Bone marrow (tissue), 2 donors: Measurements from ENCODE around the gene C1orf174.
A peak's percentile ranks its signal among the peaks of the same experiment; 100 is the strongest.

Experiments
- DNase-seq, 2 donors: peaks; one replicate each; lab custom pipeline; 2025; lab: John Stamatoyannopoulos, UW

Gene C1orf174

DNA sequence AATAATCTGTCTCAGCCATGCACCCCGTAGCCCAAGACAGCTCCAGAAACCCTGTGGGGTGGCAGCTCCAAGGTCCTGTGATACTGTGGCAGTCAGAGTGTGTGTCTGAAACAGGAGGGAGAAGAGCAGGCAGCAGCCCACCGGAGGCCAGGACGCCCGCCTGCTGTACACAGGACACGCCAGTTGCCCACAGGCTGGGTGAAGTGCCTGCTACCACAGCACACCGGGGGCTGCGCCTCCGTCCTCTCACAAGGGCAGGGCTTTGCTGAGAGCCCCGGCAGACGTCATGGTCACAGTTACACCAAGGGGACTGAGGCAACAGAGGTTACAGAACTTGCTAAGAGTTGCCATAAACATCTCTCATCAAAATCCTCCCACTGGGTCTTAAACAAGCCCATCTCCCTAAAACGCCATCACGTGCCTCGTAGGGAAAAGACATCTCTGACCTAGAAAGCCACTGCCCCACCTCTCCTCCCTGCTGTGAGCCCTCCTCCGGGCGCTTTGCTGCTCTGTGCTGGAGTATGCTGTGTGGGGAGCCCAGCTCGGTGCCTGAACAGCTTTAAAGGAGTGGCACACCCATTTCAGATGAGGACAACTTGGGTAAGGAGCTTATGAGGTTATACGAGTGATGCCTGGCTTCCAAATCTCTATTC is 5.3 kb downstream of the C1orf174 start:
- DNase-seq: no peak

DNA sequence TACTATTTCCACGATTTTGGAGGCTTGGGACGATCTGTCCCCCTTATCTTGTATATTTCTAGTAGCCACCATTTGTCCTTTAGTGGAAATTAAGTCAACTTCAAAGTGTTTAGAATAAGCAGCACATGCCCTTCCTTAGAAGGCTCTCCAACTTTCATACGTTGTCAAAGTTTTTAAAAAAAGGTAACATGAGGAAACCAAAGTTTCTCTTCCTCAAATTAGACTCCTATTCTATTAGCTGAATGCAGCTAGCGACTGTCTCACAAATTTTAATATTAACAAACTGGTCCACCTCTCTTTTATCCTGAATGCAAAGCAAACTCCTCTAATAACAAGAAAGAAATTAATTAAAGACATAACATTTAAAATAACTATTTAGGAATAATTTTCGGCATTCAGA is 6.9 kb downstream of the C1orf174 start:
- DNase-seq: no peak

DNA sequence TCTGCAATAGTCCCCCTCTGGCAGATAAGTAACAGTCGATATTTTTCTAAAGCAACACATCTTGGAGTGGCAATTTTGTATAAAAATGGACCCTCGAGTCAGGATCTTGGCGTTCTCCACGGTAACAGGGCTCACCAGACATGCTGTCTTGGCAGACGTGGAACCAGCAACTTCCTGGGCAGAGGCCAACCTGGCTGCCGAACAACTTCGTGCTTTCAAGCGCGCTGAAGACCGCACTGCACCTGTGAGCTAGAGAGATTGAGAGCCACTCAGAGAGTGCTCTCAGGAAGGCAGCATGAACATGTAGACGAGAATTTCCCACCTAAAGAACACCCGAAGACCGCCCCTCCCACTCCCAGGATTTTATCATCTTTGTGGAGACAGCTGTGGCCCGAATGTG is 7.3 kb downstream of the C1orf174 start:
- no peak for DNase-seq

DNA sequence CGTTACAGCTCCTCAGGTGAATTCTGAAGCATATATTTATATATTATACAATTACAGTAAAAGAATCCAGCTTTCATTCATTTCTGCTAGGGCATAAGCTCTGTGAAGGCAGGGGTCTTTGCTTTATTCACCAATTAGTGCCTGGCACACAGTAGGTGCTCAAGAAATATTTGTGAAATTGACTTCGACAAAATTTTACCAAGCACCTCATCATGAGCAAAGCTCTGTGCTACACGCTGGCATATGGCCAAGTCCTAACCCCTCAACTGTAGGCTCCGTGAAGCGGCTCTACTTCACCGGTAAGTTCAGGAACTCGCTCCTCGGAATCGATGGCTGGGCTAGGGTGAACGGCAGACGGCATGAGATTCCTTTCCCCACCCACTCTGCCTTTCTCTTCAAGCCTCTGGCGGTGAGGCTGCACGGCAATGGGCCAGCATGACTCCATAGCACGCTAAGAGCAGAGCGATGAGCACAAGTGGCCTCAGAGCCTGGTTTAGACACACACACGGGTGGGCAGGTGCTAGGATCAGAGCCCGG is 8.7 kb downstream of the C1orf174 start:
- DNase-seq: no peak

DNA sequence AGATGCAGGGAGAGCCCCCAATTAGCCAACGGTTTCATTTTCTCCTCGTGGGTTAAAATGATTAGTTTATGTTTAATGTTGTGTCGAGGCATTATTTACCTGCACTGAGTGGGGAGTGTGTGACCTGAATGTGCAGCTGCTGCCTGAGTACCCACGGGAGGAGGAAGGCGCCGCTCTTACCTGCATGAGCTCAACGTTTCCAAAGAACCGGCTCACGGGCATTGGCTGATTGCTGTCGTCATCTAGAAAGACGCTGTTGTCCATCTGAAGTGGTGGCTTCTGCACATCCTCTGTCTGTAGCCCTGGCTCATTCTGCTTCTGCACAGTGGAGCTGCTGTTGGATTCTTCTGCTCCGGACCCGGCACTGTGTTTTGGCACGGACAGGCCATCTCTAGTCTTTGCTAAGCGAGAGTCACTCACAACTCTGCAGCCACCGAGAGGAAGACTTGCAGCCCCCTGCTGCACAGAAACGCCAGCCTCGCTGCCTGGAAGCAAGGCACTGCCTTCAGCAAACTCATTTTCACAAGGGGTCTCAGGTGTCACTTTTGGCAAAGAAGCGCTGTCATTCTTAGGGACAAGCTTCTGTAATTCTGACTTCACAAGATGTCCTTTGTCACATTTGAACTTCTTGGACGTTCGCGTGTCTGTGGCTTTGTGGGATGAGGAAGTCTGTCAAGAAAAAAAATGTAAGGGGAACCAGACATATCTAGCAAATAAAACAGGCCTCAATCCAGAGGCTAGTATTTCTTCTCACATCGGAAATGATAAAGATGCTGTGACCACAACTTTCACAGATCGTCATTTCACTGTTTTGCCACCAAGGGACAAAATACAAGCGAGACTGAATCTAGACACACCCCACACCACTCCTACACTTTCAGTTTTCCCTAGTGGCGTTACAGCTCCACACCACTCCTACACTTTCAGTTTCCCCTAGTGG is 9.4 kb downstream of the C1orf174 start:
- peak in 1 of 2 donors; percentile 84 for DNase-seq

DNA sequence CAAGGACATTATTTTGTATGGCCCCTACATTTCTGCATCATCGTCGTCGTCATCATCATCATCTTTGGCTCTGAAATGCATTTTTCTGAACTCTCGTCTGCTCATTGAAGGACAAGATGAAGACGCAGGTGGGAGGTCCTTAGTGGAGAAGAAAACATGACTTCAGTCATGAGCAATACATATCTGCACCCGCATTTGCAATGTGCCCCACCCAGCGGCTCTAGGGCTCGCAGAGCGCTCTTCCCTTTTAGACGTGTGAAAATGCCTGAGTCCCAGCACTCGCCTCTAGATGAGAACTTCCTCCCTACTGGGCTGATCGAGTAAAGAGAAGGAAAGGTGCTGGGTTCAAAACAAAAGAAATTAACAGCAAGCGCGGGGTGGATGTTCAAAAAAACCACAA is 10.1 kb downstream of the C1orf174 start:
- no peak for DNase-seq

DNA sequence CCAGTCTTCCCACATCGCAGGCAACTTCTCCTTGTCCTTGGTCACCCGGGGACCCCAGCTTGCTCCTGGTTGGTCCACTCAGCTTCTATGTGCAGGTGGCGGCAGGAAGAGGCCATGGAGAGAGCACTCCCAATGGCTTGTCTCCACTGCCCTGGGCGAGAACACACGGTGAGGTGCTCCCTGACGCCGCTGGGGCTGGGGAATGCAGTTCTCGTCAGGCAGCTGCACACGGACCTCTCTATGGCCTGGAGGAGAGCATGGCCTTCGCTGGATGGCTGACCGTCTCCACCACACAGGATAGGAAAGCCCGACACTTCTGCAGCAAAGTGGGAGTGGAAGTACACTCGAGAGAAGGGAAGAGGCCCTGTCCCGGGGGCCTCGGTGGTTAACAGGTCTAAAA is 11.8 kb downstream of the C1orf174 start:
- DNase-seq: no peak

DNA sequence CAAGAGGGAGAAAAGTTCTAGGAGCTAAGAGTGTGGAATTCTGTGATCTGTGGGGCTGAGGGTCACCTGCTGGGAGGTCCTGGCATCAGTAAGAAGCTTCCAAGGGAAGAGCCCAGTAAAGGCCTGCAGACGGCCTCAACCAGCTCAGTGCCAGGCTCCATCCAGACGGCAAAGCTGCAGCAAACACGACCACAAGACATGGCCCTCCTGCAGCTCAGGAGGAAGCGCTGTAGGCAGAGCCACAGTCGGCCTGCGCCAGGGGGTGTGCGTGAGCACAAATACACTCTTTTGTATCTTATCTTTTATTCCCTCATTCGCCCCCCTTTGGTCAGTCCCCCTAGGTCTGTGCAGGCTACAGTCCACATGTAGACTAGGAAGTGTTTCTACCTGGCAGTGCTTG is 13.4 kb downstream of the C1orf174 start:
- DNase-seq: no peak

DNA sequence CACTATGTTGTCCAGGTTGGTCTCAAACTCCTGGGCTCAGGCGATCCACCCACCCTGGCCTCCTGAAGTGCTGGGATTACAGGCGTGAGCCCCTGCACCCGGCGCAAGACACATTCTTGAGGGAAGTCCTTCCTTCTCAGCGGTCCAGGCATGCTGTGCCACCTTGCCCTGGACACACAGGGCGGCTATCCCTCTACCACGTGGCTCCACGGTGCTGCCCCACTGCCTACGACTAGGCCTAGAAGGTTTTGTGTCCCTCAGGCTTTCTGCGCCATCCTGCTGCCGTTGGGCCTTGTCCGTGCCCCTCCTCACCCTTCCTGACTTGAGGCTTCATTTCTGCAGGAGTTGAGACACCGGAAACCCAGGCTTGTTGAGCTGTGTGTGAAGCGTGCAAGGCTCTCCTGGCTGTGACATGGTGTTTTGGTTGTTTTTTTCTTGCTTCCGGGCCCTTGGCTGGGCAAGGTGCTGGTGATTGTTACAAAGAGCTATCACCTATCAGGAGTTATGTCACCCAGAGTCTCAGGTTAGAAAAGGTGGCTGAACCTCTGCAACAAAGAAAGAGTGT is 13.9 kb downstream of the C1orf174 start:
- DNase-seq: no peak

DNA sequence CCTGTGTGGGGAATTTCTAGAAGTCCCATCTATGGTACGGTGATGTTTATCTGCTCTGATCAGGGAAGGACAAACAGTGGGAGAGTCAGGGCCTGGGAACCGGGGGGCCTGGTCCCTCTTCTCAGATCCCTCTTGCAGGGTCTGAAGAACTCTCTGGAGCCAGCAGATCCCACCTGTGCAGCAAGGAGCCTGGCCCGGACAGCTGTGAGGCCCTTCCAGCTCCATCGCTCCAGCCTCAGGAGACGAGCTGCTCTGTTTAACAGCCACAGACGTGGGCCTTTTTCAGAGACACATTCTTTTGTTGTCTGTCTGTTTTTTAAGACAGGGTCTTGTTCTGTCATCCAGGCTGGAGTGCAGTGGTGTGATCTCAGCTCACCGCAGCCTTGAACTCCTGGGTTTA is 14.5 kb downstream of the C1orf174 start:
- no peak for DNase-seq

DNA sequence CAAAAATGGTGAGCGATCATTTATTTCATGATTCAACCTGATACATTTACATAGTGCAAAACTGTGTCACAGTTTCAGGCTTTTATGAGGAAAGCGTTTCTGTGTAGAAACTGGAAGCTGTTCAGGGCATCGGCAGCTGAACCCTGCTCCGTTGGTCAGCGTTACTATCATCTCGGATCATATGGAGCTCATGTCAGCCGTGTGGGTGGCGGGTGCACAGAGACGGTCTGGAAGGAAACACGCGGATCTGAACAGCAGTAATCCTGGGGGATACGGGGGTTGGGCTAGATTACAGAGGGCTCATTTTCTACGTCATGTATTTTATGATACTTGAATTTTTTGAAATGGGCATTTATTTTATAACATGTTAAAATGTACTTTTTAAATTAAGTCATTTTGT is 15.1 kb downstream of the C1orf174 start:
- DNase-seq: no peak

DNA sequence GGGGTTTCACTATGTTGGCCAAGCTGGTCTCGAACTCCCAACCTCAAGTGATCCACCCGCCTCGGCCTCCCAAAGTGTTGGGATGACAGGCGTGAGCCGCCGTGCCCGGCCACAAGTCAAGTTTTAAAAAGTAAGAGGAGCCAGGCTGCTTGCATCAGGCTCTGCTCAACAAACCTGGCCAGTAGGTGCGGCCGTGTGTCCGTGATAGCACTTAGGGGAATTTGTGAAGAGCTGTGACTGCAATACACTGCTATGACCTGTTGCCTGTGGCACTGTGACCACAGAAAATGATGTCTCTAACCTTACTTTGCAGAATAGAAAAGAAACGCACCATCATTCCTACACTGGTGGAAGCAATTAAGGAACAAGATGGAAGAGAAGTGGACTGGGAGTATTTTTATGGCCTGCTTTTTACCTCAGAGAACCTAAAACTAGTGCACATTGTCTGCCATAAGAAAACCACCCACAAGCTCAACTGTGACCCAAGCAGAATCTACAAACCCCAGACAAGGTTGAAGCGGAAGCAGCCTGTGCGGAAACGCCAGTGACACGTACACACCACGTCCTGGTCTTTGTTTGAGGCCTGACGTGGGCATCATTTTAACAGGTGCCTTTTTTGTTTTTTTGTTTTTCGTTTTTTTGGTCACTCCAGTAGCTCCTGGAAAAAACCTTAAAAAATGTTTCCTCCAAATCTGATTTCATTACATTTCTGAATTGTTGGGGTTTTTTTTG is 16.7 kb downstream of the C1orf174 start:
- no peak for DNase-seq

DNA sequence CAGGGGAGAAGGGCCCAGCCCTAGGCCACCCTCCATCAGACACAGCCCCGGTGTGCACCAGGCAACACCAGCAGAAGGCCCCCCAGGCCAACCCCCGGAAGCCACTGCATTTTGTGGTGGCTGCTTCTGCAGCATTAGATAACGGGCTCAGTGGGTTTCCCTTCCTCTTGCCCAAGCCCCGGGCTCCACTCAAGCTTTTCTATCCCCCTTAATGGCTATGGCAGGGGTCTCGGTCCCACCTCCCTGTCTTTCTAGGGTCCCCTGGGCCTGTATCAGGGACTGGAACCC is 18.9 kb downstream of the C1orf174 start:
- no peak for DNase-seq

DNA sequence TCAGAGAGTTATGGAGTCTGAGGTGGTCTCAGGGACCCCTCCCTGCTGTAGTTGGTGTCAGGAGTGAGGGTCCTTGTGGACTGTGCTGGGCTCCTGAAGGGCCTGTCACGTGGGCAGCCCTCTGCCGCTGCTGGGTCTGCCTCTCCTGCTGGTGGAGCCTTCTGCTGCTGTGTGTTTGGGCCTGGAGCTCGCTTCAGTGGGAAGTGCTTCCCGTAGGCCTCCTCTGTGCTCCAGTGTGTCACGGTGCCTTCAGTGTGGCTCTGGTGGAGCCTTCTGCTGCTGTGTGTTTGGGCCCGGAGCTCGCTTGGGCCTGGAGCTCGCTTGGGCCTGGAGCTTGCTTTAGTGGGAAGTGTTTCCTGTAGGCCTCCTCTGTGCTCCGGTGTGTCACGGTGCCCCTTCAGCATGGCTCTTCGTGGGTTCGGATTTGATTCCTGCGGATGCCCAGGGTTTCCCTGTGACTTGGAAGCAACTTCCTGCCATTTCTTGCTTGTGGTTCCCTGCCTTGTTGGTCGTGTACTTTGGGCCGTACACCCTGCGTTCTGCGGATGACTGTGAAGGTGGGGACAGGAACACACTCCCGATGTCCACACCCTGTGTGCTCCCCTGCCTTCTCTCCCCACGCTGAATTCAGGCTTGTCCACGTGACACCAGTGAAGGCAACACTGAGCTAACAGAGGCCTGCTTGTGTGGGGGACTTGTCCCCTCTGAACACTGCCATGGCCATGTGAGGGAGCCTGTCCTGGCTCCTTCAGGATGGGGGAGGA is 19.5 kb downstream of the C1orf174 start:
- no peak for DNase-seq

DNA sequence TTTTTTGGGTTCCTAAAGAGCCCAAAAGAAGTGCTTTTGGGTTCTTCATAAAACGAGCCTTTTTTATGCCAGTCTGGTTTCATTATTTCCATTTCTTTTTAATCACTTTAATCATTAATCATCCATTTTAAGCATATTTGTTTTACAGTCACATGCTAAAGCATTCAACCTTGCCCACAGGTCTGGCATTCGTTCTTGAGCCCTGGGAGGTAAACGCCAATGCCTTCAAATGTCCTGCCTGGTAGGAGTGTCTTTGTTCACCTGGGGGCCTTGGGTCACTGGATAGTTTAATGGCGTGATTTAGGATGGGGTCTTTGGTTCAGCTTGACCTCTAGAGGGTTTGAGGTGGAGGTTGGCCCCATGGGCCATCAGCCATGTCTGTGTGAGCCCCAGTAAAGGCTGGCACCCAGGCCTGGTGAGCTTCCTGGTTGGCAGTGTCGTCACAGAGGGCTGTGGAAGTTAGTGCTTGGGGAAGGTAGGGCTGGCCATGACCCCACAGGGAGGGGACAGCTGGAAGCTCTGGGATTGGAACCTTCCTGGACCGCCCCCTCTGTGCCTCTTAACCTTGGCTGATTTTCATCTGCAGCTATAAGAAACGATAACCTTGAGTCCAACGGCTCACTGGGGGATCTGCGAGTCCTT is 20.2 kb downstream of the C1orf174 start:
- DNase-seq: no peak

DNA sequence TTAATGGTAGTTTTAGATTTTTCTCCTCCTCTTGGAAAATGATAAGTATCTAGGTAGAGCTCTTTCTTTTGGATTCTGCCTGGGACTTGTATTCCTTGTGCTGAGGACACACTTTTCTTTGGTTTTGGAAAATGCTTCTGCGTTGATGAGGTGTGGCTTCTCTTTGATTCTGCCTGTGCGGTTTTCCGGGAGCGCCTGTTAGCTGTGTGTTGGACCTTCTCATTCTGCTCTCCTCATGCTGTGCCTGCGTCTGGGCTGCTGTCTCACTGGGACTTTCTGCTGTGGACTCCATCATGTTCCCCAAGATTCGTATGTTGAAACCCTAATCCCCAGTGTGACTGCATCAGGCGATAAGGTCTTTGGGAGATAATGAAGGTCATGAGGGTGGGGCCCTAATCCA is 21.0 kb downstream of the C1orf174 start:
- DNase-seq: no peak

DNA sequence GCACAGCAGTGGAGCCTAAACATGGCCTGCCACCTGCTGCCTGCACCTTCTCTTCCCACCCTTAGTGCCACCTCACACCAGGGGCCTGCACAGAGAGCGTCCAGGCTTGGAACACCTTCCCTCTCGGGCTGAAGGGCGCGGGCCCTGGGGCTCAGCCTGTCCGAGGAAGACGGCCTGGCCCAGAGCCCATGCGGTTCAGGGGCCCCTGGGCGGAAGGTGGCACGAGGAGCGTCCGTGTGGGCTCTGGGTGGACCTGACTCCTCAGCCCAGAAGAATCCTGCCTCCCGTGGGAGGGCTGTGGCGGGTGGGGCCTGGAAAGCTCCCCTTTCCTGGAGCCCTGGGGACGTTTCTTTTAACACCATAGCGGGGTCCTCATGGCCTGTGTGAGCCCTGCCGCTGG is 23.4 kb downstream of the C1orf174 start:
- DNase-seq: no peak

DNA sequence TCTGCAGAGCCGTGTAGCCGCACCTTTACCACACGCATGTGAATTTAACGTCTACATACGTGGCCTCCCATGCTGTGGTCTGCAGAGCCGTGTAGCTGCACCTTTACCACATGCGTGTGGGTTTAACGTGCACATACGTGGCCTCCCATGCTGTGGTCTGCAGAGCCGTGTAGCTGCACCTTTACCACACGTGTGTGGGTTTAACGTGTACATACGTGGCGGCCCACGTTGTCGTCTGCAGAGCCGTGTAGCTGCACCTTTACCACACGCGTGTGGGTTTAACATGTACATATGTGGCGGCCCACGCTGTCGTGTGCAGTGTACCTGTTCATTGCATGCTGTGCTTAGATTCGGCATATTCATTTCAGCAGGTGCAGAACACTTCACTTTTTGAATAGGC is 25.3 kb downstream of the C1orf174 start:
- DNase-seq: no peak

DNA sequence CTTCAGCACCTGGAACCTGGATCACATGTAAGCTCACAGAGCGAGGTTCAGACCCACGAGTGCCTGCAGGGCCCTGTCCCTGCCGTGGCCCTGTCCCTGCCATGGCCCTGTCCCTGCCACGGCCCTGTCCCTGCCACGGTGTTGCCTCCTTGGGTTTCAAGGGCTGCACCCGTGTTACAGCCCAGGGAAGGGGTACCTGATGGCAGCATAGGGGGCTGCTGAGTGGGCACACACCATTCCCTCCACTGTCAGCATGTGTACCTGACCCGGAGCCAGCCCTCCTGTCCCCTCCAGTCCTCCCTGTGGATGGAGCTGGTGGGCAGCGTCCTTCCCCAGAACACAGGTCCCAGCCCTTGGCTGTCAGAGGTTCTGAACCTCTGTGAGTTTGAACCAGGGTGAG is 27.5 kb downstream of the C1orf174 start:
- no peak for DNase-seq

DNA sequence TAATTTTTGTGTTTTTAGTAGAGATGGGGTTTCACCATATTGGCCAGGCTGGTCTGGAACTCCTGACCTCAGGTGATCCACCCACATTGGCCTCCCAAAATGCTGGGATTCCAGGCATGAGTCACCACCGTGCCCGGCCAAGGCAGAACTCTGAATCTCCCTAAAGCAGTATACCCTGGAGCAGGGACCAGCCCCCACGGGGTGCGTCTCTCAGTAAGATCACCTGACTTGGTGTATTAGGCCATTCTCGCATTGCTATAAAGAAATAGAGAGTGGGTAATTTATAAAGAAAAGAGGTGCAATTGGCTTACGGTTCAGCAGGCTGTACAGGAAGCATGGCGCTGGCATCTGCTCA is 28.6 kb downstream of the C1orf174 start:
- no peak for DNase-seq

DNA sequence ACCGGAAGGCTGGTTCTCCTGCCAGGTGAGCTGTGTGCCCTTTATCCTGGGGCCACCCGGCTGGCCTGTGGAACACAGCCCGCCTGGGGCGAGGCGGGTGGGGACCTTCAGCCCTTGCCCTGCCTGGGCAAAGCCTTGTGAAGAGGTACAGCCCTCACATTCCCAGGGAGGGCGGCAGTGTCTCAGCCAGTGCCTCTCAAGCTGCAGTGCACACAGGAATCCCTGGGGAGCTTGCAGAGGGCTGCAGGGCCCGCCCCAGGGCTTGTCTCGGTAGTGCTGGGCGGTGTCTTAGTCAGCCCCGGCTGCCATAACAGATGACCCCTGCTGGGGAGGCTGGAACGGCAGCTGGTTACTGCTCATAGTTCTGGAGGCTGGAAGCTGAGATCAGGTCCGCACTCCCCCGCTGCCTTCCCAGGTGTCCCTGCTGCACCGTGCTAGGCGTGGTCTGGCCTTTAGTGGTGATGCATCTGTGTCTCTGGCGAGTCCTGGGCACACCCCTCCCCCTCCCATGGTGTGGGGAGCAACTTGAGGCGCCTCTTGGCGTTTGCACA is 30.2 kb downstream of the C1orf174 start:
- no peak for DNase-seq
